ENCODE results near the gene CTNNBIP1.

GRCh38 chr1:9878404-9878803 is 31.7 kb downstream of the CTNNBIP1 start:
- TF ChIP-seq RAD21 (conservative IDR thresholded peaks at IDR 0.05) = no peak
- TF ChIP-seq CTCF (IDR thresholded peaks at IDR 0.05; ENCODE audit: poor library complexity, severe bottlenecking) = no peak
- TF ChIP-seq EP300 (conservative IDR thresholded peaks at IDR 0.05; ENCODE audit: poor library complexity, severe bottlenecking) = no peak
- TF ChIP-seq POLR2AphosphoS5 (IDR thresholded peaks at IDR 0.05) = no peak
- no peak for TF ChIP-seq EZH2 (IDR thresholded peaks at IDR 0.05; ENCODE audit: borderline replicate concordance, insufficient read depth, low read length, poor library complexity, severe bottlenecking)
- TF ChIP-seq REST (IDR thresholded peaks at IDR 0.05; ENCODE audit: borderline replicate concordance) = no peak
